Endothelial cell of umbilical vein (primary cell): ENCODE data around the gene GCSH. TPM values are rescaled to one million over a fixed set of nuclear protein-coding genes. Genes with fewer than 3 reads are reported as not detected.

Source experiments
- BruUV-seq: library from RNA; stranded (reverse); fragments of 400-500 nt; replicated peaks from 2 replicates; lab custom pipeline; 2021; lab: Mats Ljungman, UMichigan
- CTCF ChIA-PET: fragments of 300-600, 350-600 bp; sonication (Branson Sonifier 250); formaldehyde crosslinking; loops from one replicate; lab custom pipeline; 2021; ENCODE audit warnings: antibody characterized with exemption, inconsistent platforms; lab: Charles Lee
- POLR2A ChIA-PET: fragments of 300-600, 350-600 bp; sonication (Branson Sonifier 250); formaldehyde crosslinking; loops from one replicate; lab custom pipeline; 2021; ENCODE audit warnings: antibody characterized with exemption, inconsistent platforms; lab: Charles Lee
- DNase-seq: peaks from one replicate; pipeline ENCODE4 v3.0.0-alpha.2; 2011; ENCODE audit warnings: low read depth, low spot score
- FAIRE-seq: peaks from 2 replicates; lab custom pipeline; 2011; peaks lifted over from hg19 to GRCh38; lab: Jason Lieb, UNC
- H2AFZ ChIP-seq: 2 replicates; pipeline ENCODE4 v1.6.0; 2012; ENCODE audit warnings: low read depth, low read length, control low read depth, inconsistent platforms
- H3K27ac ChIP-seq: 2 replicates; pipeline ENCODE4 v1.5.1; 2011; ENCODE audit warnings: low read depth, mild to moderate bottlenecking, control low read depth, low read length, moderate library complexity; ENCODE audit not compliant: insufficient read depth
- H3K27me3 ChIP-seq, 2 experiments: 2 replicates each; pipeline versions ENCODE4 v1.6.0 to v1.6.1; 2011; ENCODE audit warnings: low read length in 2 of 2, mixed read lengths in 1 of 2; ENCODE audit not compliant: control insufficient read depth in 2 of 2, insufficient read depth in 2 of 2
- H3K36me3 ChIP-seq, 2 experiments: 2 replicates in 1 of 2; 3 replicates in 1 of 2; pipeline ENCODE4 v1.5.1; 2011; ENCODE audit warnings: low read length in 2 of 2, mild to moderate bottlenecking in 1 of 2, moderate library complexity in 1 of 2; ENCODE audit not compliant: control insufficient read depth in 2 of 2, insufficient read depth in 2 of 2; ENCODE audit errors: extremely low read depth in 1 of 2
- H3K4me1 ChIP-seq: 3 replicates; pipeline ENCODE4 v1.5.1; 2011; ENCODE audit warnings: mild to moderate bottlenecking, low read length; ENCODE audit not compliant: control insufficient read depth, insufficient read depth; ENCODE audit errors: extremely low read depth
- H3K4me2 ChIP-seq: 2 replicates; pipeline ENCODE4 v1.6.1; 2011; ENCODE audit warnings: low read length, control low read depth, mixed read lengths; ENCODE audit not compliant: insufficient read depth
- H3K4me3 ChIP-seq, 3 experiments: fragments of 200-600 bp in 1 of 3; sonication (generic), shearing (Covaris generic) in 1 of 3; replicated peaks in 1 of 3; 2 replicates each; pipeline ENCODE4 v1.5.1; 2011 to 2016; ENCODE audit warnings: control low read depth in 3 of 3, low read length in 3 of 3, mild to moderate bottlenecking in 2 of 3, inconsistent platforms in 1 of 3, low read depth in 1 of 3, moderate library complexity in 1 of 3; ENCODE audit not compliant: insufficient read depth in 1 of 3
- H3K79me2 ChIP-seq: 2 replicates; pipeline ENCODE4 v1.6.0; 2012; ENCODE audit warnings: low read length, inconsistent platforms; ENCODE audit not compliant: control insufficient read depth, insufficient read depth
- H3K9ac ChIP-seq: replicated peaks from 2 replicates; pipeline ENCODE3; 2011; ENCODE audit warnings: low read length, control low read depth; ENCODE audit not compliant: insufficient read depth; ENCODE audit errors: extremely low read depth
- H3K9me1 ChIP-seq: replicated peaks from 3 replicates; pipeline ENCODE4 v1.6.0; 2011; ENCODE audit warnings: mild to moderate bottlenecking, low read length; ENCODE audit not compliant: control insufficient read depth, insufficient read depth; ENCODE audit errors: extremely low read depth
- H3K9me3 ChIP-seq: replicated peaks from 2 replicates; pipeline ENCODE4 v1.5.1; 2012; ENCODE audit warnings: low read length, inconsistent platforms; ENCODE audit not compliant: control insufficient read depth, insufficient read depth
- H4K20me1 ChIP-seq: replicated peaks from 2 replicates; pipeline ENCODE3; 2011; ENCODE audit warnings: mild to moderate bottlenecking, low read length; ENCODE audit not compliant: control insufficient read depth, insufficient read depth; ENCODE audit errors: extremely low read depth
- CTCF ChIP-seq, 2 donors: IDR thresholded peaks; 1 replicate in 1 of 2; 2 replicates in 1 of 2; pipeline ENCODE4 v1.5.1; 2011; ENCODE audit warnings: low read length in 2 of 2, mild to moderate bottlenecking in 2 of 2, moderate library complexity in 2 of 2, control low read depth in 1 of 2, inconsistent platforms in 1 of 2, low read depth in 1 of 2; ENCODE audit not compliant: insufficient read depth in 1 of 2; ENCODE audit errors: extremely low read depth in 1 of 2
- EZH2 ChIP-seq: IDR thresholded peaks from 2 replicates; pipeline ENCODE4 v1.6.1; 2012; ENCODE audit warnings: borderline replicate concordance, low read depth, mild to moderate bottlenecking, moderate library complexity, low read length, inconsistent platforms; ENCODE audit not compliant: severe bottlenecking
- GATA2 ChIP-seq: IDR thresholded peaks from 2 replicates; pipeline ENCODE4 v1.7.0; 2011; ENCODE audit warnings: low read depth, mild to moderate bottlenecking, moderate library complexity, mixed read lengths, low read length; ENCODE audit not compliant: insufficient read length, insufficient read depth
- JUN ChIP-seq: IDR thresholded peaks from 2 replicates; pipeline ENCODE4 v1.6.1; 2011; ENCODE audit warnings: borderline replicate concordance, low read depth; ENCODE audit not compliant: insufficient read length, insufficient read depth
- MAX ChIP-seq: IDR thresholded peaks from 2 replicates; pipeline ENCODE4 v1.6.1; 2011; ENCODE audit not compliant: insufficient read depth, insufficient read length
- MYC ChIP-seq: IDR thresholded peaks from one replicate; pipeline ENCODE4 v1.6.1; 2011; ENCODE audit warnings: mild to moderate bottlenecking, low read depth, low read length
- POLR2A ChIP-seq: IDR thresholded peaks from 2 replicates; pipeline ENCODE4 v1.6.1; 2012; ENCODE audit warnings: low read depth, mild to moderate bottlenecking, control low read depth, low read length
- POLR2AphosphoS5 ChIP-seq: IDR thresholded peaks from 2 replicates; pipeline ENCODE4 v1.6.1; 2012; ENCODE audit warnings: low read depth, mild to moderate bottlenecking, control low read depth, low read length, moderate library complexity; ENCODE audit not compliant: insufficient read depth
- dilution Hi-C: fragments of 300-500 bp; cut with MboI; formaldehyde crosslinking; loops from one replicate; pipeline ENCODE4 v1.15.0; 2019; ENCODE audit warnings: low sequenced_read_pairs; ENCODE audit not compliant: extremely low pct_ligation_motif_present
- intact Hi-C: fragments of 100-400 bp; cut with micrococcal nuclease; formaldehyde crosslinking; loops from one replicate; pipeline ENCODE4 v1.10.0; 2022
- polyA plus RNA-seq, 4 experiments: library from polyadenylated mRNA; depleted of rRNA in 3 of 4; stranded (reverse) in 3 of 4; unstranded in 1 of 4; fragments of >200 nt; gene quantifications; 2 replicates each; pipeline versions ENCODE4 v1.2.1 to v1.2.3, GENCODE V29; 2011 to 2012; ENCODE audit warnings: missing spikeins in 1 of 4
- total RNA-seq: library from RNA; stranded (reverse); gene quantifications from 2 replicates; pipeline ENCODE4 v1.2.3, GENCODE V29; 2021

Gene GCSH
- total and polyA plus RNA-seq, 2 donors (not counting 3 experiments of a cell fraction or from before 2014, with no cell fraction given), result 6.9 to 31.1 TPM

- CTCF ChIA-PET, result no interaction called here
Observed at GRCh38 chr16:81123092-81123852, 27.1 kb upstream of the GCSH start.

More at GRCh38 chr16:81123092-81123852, 27.1 kb upstream of the GCSH start:
- Histone ChIP-seq H4K20me1 (no peaks in the 10 kb centered on the region), H3K9me1 (no peaks in the 10 kb centered on the region), H3K9ac (no peak overlapping the region), H3K9me3 (no peaks in the 10 kb centered on the region), H3K79me2 (no peaks in the 10 kb centered on the region), H3K4me1 (no peaks in the 10 kb centered on the region), H3K4me2 (no peak overlapping the region), H2AFZ (no peak overlapping the region), H3K4me3 (no peak overlapping the region), H3K36me3 (no peaks in the 10 kb centered on the region), H3K27ac (no peak overlapping the region), H3K27me3 (no peaks in the 10 kb centered on the region)
- no TSS peak for BruUV-seq
- POLR2A ChIA-PET, result no interaction called here
- intact Hi-C loops, result no loop called here
- FAIRE-seq (no peak), DNase-seq (no peak)
- dilution Hi-C loops, result no loop called here
- TF ChIP-seq GATA2 (no peak), JUN (no peak), POLR2AphosphoS5 (no peak), POLR2A (no peak), MYC (no peak), MAX (no peak), CTCF (IDR thresholded peaks at IDR 0.05; ENCODE audit: extremely low read depth in 1 of 2, insufficient read depth in 1 of 2, low read depth in 1 of 2, low read length in 2 of 2) (no peak), EZH2 (no peak)
